GM23338 (cell line): ENCODE measurements around the gene KCTD21. TPM values are rescaled to one million over a fixed set of nuclear protein-coding genes. Genes with fewer than 3 reads are reported as not detected.

ENCODE experiments used
- ATAC-seq: fragments of 200-7000 bp; cut with Tn5 transposase; 3 replicates; pipeline ENCODE4 v1.9.1; 2020
- DNase-seq: peaks from one replicate; pipeline ENCODE4 v3.0.0-alpha.2; 2015; ENCODE audit warnings: low spot score
- H2AFZ ChIP-seq: fragments of 200-600 bp; sonication (generic); 2 replicates; pipeline ENCODE4 v1.8.0; 2016; ENCODE audit warnings: antibody characterized with exemption, mild to moderate bottlenecking, moderate library complexity
- H3F3A ChIP-seq: fragments of 200-600 bp; sonication (generic); replicated peaks from 2 replicates; pipeline ENCODE4 v1.8.0; 2017; ENCODE audit warnings: antibody characterized with exemption, mixed run types, low read depth
- H3K27ac ChIP-seq: fragments of 200-600 bp; sonication (generic); 2 replicates; pipeline ENCODE4 v1.6.1; 2016; ENCODE audit warnings: low read depth
- H3K27me3 ChIP-seq: fragments of 200-600 bp; sonication (generic); 2 replicates; pipeline ENCODE4 v1.8.0; 2016; ENCODE audit warnings: mild to moderate bottlenecking, mixed run types, moderate library complexity; ENCODE audit not compliant: insufficient read depth
- H3K36me3 ChIP-seq: fragments of 200-600 bp; sonication (generic); 2 replicates; pipeline ENCODE4 v1.8.0; 2016; ENCODE audit warnings: mild to moderate bottlenecking; ENCODE audit not compliant: insufficient read depth
- H3K4me1 ChIP-seq: fragments of 200-600 bp; sonication (generic); 2 replicates; pipeline ENCODE4 v1.8.0; 2016; ENCODE audit warnings: mild to moderate bottlenecking, moderate library complexity; ENCODE audit not compliant: insufficient read depth
- H3K4me2 ChIP-seq: fragments of 200-600 bp; sonication (generic); 2 replicates; pipeline ENCODE4 v1.7.1; 2017; ENCODE audit warnings: mixed run types
- H3K4me3 ChIP-seq: fragments of 200-600 bp; sonication (generic); 2 replicates; pipeline ENCODE4 v1.6.1; 2016; ENCODE audit warnings: mixed run types
- H3K79me2 ChIP-seq: fragments of 200-600 bp; sonication (generic); replicated peaks from 2 replicates; pipeline ENCODE4 v1.8.0; 2017; ENCODE audit warnings: mild to moderate bottlenecking; ENCODE audit not compliant: insufficient read depth
- H3K9me2 ChIP-seq: fragments of 200-600 bp; sonication (generic); 2 replicates; pipeline ENCODE4 v1.8.0; 2017; ENCODE audit not compliant: insufficient read depth
- H4K20me1 ChIP-seq: fragments of 200-600 bp; sonication (generic); replicated peaks from 2 replicates; pipeline ENCODE4 v1.8.0; 2017; ENCODE audit warnings: mild to moderate bottlenecking; ENCODE audit not compliant: insufficient read depth
- H3K27ac Mint-ChIP-seq: 2 replicates; pipeline ENCODE4 v1.8.0; 2020; ENCODE audit warnings: inconsistent platforms, mild to moderate bottlenecking, moderate library complexity, mixed read lengths
- H3K27me3 Mint-ChIP-seq: 3 replicates; pipeline ENCODE4 v1.8.0; 2022; ENCODE audit warnings: low read depth, mild to moderate bottlenecking, moderate library complexity, mixed read lengths, inconsistent platforms; ENCODE audit not compliant: insufficient read depth, poor library complexity
- H3K36me3 Mint-ChIP-seq: 3 replicates; pipeline ENCODE4 v1.8.0; 2021; ENCODE audit warnings: low read depth, mild to moderate bottlenecking, inconsistent platforms, moderate library complexity, mixed read lengths
- H3K4me1 Mint-ChIP-seq: 3 replicates; pipeline ENCODE4 v1.8.0; 2020; ENCODE audit warnings: mild to moderate bottlenecking, inconsistent platforms, mixed read lengths
- H3K4me3 Mint-ChIP-seq: 3 replicates; pipeline ENCODE4 v1.8.0; 2021; ENCODE audit warnings: moderate library complexity, mild to moderate bottlenecking, inconsistent platforms, mixed read lengths
- H3K9me3 Mint-ChIP-seq: 3 replicates; pipeline ENCODE4 v1.8.0; 2020; ENCODE audit warnings: moderate library complexity, mild to moderate bottlenecking, inconsistent platforms, mixed read lengths
- CTCF ChIP-seq, 2 experiments: fragments of 200-600 bp in 1 of 2; sonication (generic) in 1 of 2; conservative IDR thresholded peaks; 2 replicates each; pipeline versions ENCODE4 v1.5.1 to v1.6.1; 2016 to 2017; ENCODE audit warnings: antibody characterized with exemption in 2 of 2, low read depth in 2 of 2, mild to moderate bottlenecking in 2 of 2, moderate library complexity in 1 of 2
- ETS1 ChIP-seq: IDR thresholded peaks from 2 replicates; pipeline ENCODE4 v1.6.1; 2016; ENCODE audit warnings: antibody characterized with exemption
- EZH2phosphoT487 ChIP-seq: fragments of 200-600 bp; sonication (generic); IDR thresholded peaks from one replicate; pipeline ENCODE4 v1.8.1; 2018; ENCODE audit warnings: antibody characterized with exemption; ENCODE audit not compliant: unreplicated experiment
- JUNB ChIP-seq: IDR thresholded peaks from one replicate; pipeline ENCODE4 v1.6.1; 2016; ENCODE audit warnings: antibody characterized with exemption; ENCODE audit not compliant: unreplicated experiment
- POLR2AphosphoS5 ChIP-seq: IDR thresholded peaks from 2 replicates; pipeline ENCODE4 v1.6.1; 2016; ENCODE audit warnings: antibody characterized with exemption, low read depth
- REST ChIP-seq: IDR thresholded peaks from one replicate; pipeline ENCODE4 v1.6.1; 2018; ENCODE audit warnings: antibody characterized with exemption; ENCODE audit not compliant: unreplicated experiment
- STAT1 ChIP-seq: IDR thresholded peaks from one replicate; pipeline ENCODE4 v1.6.1; 2016; ENCODE audit warnings: antibody characterized with exemption; ENCODE audit not compliant: unreplicated experiment
- ZNF331 ChIP-seq: fragments of 250-450 bp; sonication (Bioruptor Pico); IDR thresholded peaks from 2 replicates; pipeline ENCODE4 v1.5.0; 2020; ENCODE audit warnings: low read depth, mild to moderate bottlenecking, moderate library complexity
- ZNF462 ChIP-seq: fragments of 250-450 bp; sonication (Bioruptor Pico); IDR thresholded peaks from 2 replicates; pipeline ENCODE4 v1.5.0; 2020; ENCODE audit warnings: mild to moderate bottlenecking, moderate library complexity
- polyA plus RNA-seq: library from polyadenylated mRNA; unstranded; fragments of >200 nt; fragmentation: Nextera tagmentation; extraction: Ambion mirVana; gene quantifications from 2 replicates; pipeline ENCODE4 v1.2.1, GENCODE V29; 2016
- total RNA-seq: library from RNA; depleted of rRNA; stranded (reverse); fragments of >200 nt; shearing (Covaris generic); gene quantifications from 2 replicates; pipeline ENCODE4 v1.2.3, GENCODE V29; 2014

The KCTD21 gene
- total and polyA plus RNA-seq, 2 experiments from 2014 or later: 1.0 to 3.7 TPM

- TF ChIP-seq JUNB: no peak
- no peak for TF ChIP-seq POLR2AphosphoS5
- TF ChIP-seq EZH2phosphoT487: no peak
- no peak for TF ChIP-seq CTCF (conservative IDR thresholded peaks at IDR 0.05; ENCODE audit: low read depth in 2 of 2)
- TF ChIP-seq ETS1: no peak
Measured at GRCh38 chr11:78216571-78217287, 28.3 kb upstream of the KCTD21 start (continued).

- Histone ChIP-seq H3K4me2 (no peak overlapping the region), H3F3A (no peaks in the 10 kb centered on the region), H3K9me2 (0 out of 2 replicates have a peak, but pooled peaks cover 2% of the 10 kb centered on the region), H3K79me2 (no peaks in the 10 kb centered on the region), H4K20me1 (peaks cover 7% of the 10 kb centered on the region; the same call in 1 of the 2 replicates), H2AFZ (no peak overlapping the region), H3K4me3 (no peak overlapping the region), H3K27ac (no peak overlapping the region), H3K36me3 (no peaks in the 10 kb centered on the region), H3K27me3 (no peaks in the 10 kb centered on the region), H3K4me1 (no peaks in the 10 kb centered on the region)
- Mint-ChIP-seq H3K27me3 (peaks cover 4% of the 10 kb centered on the region), H3K4me3 (no peak overlapping the region), H3K27ac (no peak overlapping the region), H3K36me3 (peaks cover 5% of the 10 kb centered on the region; the same call in 1 of the 3 replicates), H3K4me1 (no peaks in the 10 kb centered on the region; the same call in 2 of the 3 replicates), H3K9me3 (no peaks in the 10 kb centered on the region; the same call in 2 of the 3 replicates)
- DNase-seq: no peak
- no peak for ATAC-seq
- TF ChIP-seq ZNF331 (CRISPR knock-in tag) (no peak), ZNF462 (CRISPR knock-in tag) (no peak), STAT1 (no peak), ETS1 (no peak), REST (no peak)
Measured at GRCh38 chr11:78216021-78216420, 27.6 kb upstream of the KCTD21 start.
